ENCODE results near the gene WDR11.

Gene WDR11

DNA sequence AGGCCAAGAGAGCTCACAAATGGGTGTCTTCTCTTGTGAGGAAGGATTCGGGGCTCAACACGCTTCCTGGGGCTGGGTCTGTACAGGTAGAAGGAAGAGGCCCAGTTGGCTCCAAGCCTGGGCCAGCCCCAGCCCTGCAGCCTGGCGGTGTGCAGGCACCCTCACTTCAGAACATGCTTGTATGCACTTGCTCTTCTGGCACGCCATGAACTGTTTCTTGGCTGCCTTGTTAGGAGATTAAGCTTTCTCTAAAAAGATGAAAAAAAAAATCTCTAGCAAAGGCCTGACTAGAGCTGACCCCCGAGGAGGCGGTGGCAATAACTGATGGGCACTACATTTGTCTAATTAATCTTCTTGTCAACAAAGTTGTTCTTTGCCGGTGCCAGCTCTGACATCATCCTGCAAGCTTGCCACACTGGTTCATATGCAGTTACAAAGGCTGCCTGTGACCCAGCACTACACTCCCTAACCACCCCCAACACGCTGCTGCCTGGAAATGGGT lies 94.7 kb downstream of the WDR11 start:
- no peak for DNase-seq (ENCODE audit: low read depth, low spot score)

DNA sequence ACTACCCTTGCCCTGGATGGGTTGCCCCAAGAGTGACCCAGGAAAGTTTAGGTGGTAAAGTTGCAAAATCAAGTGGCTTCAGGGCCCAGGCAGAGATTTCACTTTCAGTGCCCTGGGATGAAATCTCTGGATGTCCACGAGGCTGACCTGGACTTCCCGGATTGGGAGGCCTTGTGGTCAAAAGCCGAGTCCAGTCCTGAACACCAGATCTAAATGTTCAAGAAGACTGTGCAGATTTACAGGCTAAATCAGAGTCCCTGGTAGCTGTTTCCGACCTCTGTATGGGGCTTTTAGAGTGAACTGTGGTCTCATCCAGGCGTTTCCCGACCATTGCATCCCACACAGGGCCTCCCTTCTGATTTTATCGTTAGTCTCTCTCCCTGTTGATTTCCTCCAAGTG lies 95.3 kb downstream of the WDR11 start:
- no peak for DNase-seq (ENCODE audit: low read depth, low spot score)

DNA sequence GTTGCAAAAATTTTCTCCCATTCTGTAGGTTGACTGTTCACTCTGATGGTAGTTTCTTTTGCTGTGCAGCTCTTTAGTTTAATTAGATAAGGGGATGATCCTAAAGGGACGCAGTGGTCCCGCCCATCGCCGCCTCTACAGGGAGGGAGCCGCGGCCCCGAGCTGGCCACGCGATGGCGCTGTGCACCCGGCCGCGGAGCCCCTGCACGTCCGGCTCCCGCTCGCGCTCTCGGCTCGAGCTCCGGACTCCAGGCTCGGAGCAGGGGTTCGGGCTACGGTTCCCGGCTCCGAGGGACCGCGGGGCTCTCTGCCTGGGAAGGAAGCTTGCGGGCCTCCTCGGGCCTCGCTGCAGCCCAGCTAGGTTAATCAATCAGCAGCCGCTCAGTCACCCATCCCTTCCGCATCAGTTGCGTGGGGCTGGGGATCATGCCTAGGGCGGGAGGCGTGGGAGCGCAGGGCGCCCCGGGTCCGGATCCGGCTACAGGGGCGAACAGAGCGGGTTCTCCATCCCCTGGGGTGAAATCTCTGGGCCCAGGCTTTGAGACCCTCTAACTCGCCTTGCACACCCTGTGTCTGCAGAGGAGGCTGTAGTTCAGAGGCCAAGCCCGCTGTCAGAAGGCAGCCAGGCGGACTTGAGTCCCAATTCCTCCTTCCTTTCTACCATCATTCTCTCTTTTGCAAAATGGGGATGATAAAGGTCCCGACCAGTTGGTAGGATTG lies 97.9 kb downstream of the WDR11 start:
- peak; percentile 27 for DNase-seq (ENCODE audit: low read depth, low spot score)

DNA sequence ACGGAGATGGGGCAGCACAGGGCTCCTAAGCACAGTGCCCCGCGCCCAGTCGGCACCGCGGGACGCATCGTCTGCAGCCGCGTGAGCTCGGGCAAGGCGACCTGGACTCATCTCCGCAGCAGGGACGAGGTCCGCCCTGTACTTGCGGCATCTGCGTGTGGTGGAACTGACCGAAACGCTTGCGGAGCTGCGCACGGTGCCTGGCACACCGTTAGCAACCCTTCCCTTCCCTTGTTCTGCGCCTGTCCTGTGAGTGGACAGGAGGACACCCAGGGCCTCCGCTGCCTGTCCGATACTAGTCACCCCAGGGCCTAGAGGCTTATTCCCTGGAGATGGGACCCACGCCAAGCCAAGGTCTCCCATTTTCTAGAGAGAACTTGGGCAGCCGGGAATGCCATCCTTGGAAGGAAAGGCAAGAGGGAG lies 98.5 kb downstream of the WDR11 start:
- no peak for DNase-seq (ENCODE audit: low read depth, low spot score)

DNA sequence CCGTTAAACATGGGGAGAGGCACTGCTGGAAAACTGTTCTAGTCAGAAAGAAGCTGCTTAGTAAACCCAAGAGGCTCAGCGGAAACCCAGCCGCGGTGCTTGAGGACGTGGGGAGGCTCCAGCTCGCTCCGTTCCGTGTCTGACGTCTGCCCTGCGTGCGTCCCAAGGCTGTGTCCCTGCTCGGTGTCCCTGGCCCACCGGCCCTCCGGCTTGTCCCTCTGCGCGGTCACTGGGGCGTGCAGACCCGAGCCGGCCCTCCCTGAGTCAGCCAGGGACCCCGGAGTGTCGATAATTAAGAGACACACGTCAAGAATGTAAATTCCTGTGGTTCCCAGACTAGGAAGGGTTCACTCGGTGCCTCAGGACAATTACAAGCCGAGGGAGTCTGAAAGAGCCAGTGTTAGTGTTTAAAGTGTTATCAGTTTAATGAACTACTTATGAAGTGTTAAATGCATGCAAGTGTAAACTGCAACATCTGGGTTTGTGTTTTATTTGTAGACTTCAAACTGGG lies 98.9 kb downstream of the WDR11 start:
- DNase-seq (ENCODE audit: low read depth, low spot score) = no peak

DNA sequence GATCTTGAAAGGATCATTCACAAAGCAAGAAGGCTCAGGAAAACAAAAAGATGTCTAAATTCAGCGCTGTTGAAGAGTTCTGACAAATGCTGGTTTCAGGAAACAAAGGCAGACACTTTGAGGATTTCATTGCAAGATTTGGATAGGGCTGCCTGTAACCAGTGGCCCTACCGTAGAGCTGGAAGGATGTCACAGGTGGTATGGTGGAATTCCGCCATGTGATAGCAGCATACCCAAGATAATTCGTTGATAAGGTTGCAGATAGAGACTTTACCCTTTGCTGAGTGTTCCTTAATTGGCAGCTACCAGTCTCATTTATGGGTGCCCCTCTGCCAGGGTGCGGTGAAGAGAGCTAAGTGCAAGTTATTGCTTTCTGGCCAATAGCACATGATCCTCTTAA lies 100.1 kb downstream of the WDR11 start:
- no peak for DNase-seq (ENCODE audit: low read depth, low spot score)

DNA sequence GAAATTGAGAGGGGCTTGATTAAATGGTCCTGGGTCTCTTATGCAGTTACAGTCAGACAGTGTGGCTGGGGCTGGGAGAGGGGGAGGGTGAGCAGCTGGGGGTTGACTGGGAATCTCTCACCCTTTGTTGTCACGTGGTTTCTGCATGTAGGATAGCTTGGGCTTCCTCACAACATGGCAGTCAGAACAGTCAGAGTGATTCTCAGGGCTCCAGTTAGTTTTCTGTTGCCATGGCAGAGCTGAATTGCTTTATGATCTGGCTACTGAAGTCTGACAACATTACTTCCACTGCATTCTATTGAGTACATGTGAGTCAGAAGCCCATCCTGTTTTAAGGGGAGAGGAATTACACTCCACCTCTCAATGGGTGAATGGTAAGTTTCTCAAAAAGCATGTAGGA lies 102.7 kb downstream of the WDR11 start:
- DNase-seq (ENCODE audit: low read depth, low spot score) = no peak

Data from activated CD4-positive, CD25-positive, alpha-beta regulatory T cell treated with anti-CD3 and anti-CD28 coated beads, Interleukin-2, amount 50 U/mL, for 16 hours (primary cell).